Breast epithelium (tissue), 4 donors: ENCODE results near the gene TBCK. TPM values are rescaled to one million over a fixed set of nuclear protein-coding genes. Genes with fewer than 3 reads are reported as not detected.

Experiments used
- DNase-seq, 2 donors: peaks; one replicate each; pipeline ENCODE4 v3.0.0-alpha.2; 2019; ENCODE audit warnings: low spot score in 2 of 2
- H3K27ac ChIP-seq, 2 donors: fragments of 200-600 bp; sonication (generic) in 1 of 2; one replicate each; pipeline ENCODE4 v1.5.1; 2016 to 2019; ENCODE audit warnings: mild to moderate bottlenecking in 1 of 2
- H3K27me3 ChIP-seq, 2 donors: fragments of 200-600 bp; sonication (generic) in 1 of 2; one replicate each; pipeline versions ENCODE4 v1.5.1 to v1.6.0; 2017 to 2019; ENCODE audit warnings: control low read depth in 1 of 2, mild to moderate bottlenecking in 1 of 2
- H3K36me3 ChIP-seq: fragments of 200-600 bp; one replicate; pipeline ENCODE4 v1.5.1; 2019
- H3K4me1 ChIP-seq, 2 donors: fragments of 200-600 bp; sonication (generic); one replicate each; pipeline ENCODE4 v1.5.1; 2016 to 2019; ENCODE audit warnings: control low read depth in 1 of 2
- H3K4me3 ChIP-seq, 3 donors: fragments of 200-600 bp; sonication (generic); 1 replicate in 2 of 3; 2 replicates in 1 of 3; pipeline ENCODE4 v1.5.1; 2016 to 2019; ENCODE audit warnings: mild to moderate bottlenecking in 3 of 3, moderate library complexity in 2 of 3
- H3K9me3 ChIP-seq, 2 donors: fragments of 200-600 bp; sonication (generic) in 1 of 2; one replicate each; pipeline ENCODE4 v1.5.1; 2016 to 2019; ENCODE audit warnings: control low read depth in 1 of 2
- POLR2A ChIP-seq: fragments of 450-650 bp; IDR thresholded peaks from one replicate; pipeline ENCODE4 v1.6.1; 2016; ENCODE audit warnings: antibody characterized with exemption, mild to moderate bottlenecking, moderate library complexity
- POLR2AphosphoS5 ChIP-seq, 3 donors: sonication (generic); formaldehyde crosslinking; IDR thresholded peaks; one replicate each; pipeline ENCODE4 v1.6.1; 2017; ENCODE audit warnings: antibody characterized with exemption in 3 of 3
- intact Hi-C: fragments of 100-400 bp; cut with DNase I; formaldehyde crosslinking; loops from one replicate; pipeline ENCODE4 v1.15.1; 2023; ENCODE audit warnings: low total_unique reads
- total RNA-seq, 3 donors: library from RNA; depleted of rRNA; stranded (reverse); fragments of >200 nt; gene quantifications; one replicate each; pipeline ENCODE4 v1.1.0, GENCODE V29; 2016
- TF ChIP-seq, protein P1 (sequence below), 3 donors: fragments of 450-650 bp; IDR thresholded peaks; one replicate each; pipeline ENCODE4 v1.5.1; 2016 to 2017; ENCODE audit warnings: antibody characterized with exemption in 3 of 3, mild to moderate bottlenecking in 3 of 3, moderate library complexity in 3 of 3

The TBCK gene
- total RNA-seq, 3 donors from 2014 or later, result 46.9 to 82.3 (median 57.0) TPM

- Histone ChIP-seq H3K4me1 (no peaks in the 10 kb centered on the region), H3K27ac (no peak overlapping the region), H3K27me3 (no peaks in the 10 kb centered on the region), H3K4me3 (no peak overlapping the region), H3K36me3 (no peaks in the 10 kb centered on the region), H3K9me3 (no peaks in the 10 kb centered on the region)
- intact Hi-C loops, result loop anchor here (10.0 kb wide), 1 partner anchor 1025 kb away; no protein-coding TSS in a partner anchor
- no peak for DNase-seq
- no peak for TF ChIP-seq POLR2A
- TF ChIP-seq, protein P1, sequence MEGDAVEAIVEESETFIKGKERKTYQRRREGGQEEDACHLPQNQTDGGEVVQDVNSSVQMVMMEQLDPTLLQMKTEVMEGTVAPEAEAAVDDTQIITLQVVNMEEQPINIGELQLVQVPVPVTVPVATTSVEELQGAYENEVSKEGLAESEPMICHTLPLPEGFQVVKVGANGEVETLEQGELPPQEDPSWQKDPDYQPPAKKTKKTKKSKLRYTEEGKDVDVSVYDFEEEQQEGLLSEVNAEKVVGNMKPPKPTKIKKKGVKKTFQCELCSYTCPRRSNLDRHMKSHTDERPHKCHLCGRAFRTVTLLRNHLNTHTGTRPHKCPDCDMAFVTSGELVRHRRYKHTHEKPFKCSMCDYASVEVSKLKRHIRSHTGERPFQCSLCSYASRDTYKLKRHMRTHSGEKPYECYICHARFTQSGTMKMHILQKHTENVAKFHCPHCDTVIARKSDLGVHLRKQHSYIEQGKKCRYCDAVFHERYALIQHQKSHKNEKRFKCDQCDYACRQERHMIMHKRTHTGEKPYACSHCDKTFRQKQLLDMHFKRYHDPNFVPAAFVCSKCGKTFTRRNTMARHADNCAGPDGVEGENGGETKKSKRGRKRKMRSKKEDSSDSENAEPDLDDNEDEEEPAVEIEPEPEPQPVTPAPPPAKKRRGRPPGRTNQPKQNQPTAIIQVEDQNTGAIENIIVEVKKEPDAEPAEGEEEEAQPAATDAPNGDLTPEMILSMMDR (IDR thresholded peaks at IDR 0.05), result no peak
Observed at GRCh38 chr4:106289737-106290136, 26.3 kb downstream of the TBCK start.

DNA sequence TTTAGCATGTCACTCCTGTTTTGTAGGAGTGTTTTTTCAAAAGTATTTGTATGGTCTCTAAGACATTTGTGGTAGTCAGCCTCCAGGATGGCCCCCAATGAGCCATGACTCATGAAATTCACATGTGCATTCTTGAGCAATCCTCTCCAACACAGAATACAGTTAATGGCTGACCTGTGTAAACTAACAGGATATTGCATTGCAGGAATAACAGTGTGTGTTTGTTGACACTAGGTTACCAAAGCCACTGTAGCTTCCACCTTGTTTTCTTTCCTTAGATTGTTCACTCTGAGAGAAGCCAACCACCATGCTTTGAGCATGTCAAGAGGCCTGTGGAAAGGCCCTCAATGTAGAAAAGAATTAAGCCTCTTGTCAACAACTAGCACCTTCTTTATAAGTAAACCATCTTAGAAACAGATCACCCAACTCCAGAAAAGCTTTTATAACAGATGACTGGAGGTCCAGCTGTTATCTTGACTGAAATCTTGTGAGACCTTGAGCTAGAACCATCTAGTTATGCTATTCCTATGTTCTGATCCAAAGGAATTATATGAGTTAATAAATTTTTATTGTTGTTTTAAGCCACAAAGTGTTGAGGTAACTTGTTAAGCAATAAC is 28.5 kb downstream of the TBCK start:
- intact Hi-C loops, result loop anchor here (10.0 kb wide), 1 partner anchor 1023 kb away; no protein-coding TSS in a partner anchor
- no peaks in the 10 kb centered on the region for H3K4me1 ChIP-seq
- TF ChIP-seq, protein P1 (IDR thresholded peaks at IDR 0.05), result no peak
- TF ChIP-seq POLR2A (no peak), POLR2AphosphoS5 (IDR thresholded peaks at IDR 0.05) (no peak)
- H3K4me3 ChIP-seq, result no peak overlapping the region
- no peak overlapping the region for H3K27ac ChIP-seq
- H3K9me3 ChIP-seq, result no peaks in the 10 kb centered on the region
- H3K36me3 ChIP-seq, result no peaks in the 10 kb centered on the region
- no peak for DNase-seq
- no peaks in the 10 kb centered on the region for H3K27me3 ChIP-seq

DNA sequence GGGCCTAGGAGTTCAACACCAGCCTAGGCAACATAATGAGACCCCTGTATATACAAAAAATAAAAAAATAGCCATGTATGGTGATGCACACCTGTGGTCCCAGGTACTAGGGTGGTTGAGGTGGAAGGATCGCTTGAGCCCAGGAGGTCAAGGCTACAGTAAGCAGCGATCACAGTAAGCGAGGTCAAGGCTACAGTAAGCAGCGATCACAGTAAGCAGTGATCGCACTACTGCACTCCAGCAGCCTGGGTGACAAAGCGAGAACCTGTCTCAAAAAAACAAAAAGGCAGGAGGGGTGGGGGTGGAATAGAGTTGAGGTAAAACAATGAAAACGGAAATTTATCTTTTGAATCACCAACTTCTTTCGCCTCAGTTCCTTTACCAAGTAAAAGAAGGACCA is 29.4 kb downstream of the TBCK start:
- Histone ChIP-seq H3K4me1 (no peaks in the 10 kb centered on the region), H3K4me3 (no peak overlapping the region), H3K27ac (no peak overlapping the region), H3K9me3 (no peaks in the 10 kb centered on the region), H3K27me3 (no peaks in the 10 kb centered on the region), H3K36me3 (no peaks in the 10 kb centered on the region)
- intact Hi-C loops, result loop anchor here (10.0 kb wide), 1 partner anchor 1022 kb away; no protein-coding TSS in a partner anchor
- TF ChIP-seq POLR2AphosphoS5 (IDR thresholded peaks at IDR 0.05) (no peak), POLR2A (no peak)
- TF ChIP-seq, protein P1 (IDR thresholded peaks at IDR 0.05), result no peak
- no peak for DNase-seq

DNA sequence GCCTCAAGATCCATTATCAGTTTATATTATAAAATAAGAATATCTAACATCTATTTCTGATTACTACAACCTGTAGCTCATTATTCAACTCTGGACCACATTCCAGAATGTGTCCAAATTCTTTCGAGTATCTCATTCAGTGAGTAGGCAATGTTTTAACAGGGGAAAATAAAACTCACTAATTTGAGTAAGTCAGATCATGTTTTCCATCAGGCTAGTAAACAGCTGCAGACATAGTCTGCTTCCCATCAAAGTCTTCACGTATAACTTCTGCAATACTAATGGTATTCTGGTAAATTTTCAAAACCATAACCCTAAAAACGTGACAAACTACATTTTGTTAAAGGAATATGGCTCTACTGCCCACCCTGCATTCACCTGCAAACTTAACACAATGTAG is 31.8 kb downstream of the TBCK start:
- intact Hi-C loops, result loop anchor here (10.0 kb wide), 1 partner anchor 1019 kb away; no protein-coding TSS in a partner anchor
- no peak for TF ChIP-seq POLR2A
- TF ChIP-seq POLR2AphosphoS5 (IDR thresholded peaks at IDR 0.05), result no peak
- TF ChIP-seq, protein P1 (IDR thresholded peaks at IDR 0.05), result no peak

DNA sequence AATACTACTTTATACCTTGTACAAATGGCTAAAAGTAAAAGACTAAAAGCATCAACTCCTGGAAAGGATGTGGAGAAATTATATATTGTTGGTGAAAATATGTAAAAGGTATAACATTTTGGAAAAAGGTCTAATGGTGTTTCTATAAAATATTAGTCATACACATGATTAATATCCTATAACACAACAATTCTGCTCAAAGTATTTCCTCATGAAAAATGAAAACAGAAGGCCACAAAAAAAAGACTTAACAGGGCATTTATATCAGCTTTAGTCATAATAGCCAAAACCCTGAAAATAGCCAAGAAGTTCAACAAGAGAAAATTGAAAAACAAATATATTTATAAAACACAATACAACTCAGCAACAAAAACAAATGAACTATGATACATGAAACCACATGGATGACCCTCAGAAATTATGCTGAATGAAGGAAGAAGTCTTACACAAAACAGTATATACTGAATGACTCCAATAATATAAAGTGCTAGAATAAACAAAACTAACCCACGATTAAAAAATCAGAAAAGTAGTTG is 38.8 kb downstream of the TBCK start:
- intact Hi-C loops, result no loop called here
- no peak for DNase-seq

More for the DNA sequence above, 31.8 kb downstream of the TBCK start:
- H3K9me3 ChIP-seq, result no peaks in the 10 kb centered on the region
- H3K36me3 ChIP-seq, result no peaks in the 10 kb centered on the region
- no peak for DNase-seq
- no peaks in the 10 kb centered on the region for H3K27me3 ChIP-seq
- H3K4me1 ChIP-seq, result no peaks in the 10 kb centered on the region
- H3K27ac ChIP-seq, result no peak overlapping the region
- H3K4me3 ChIP-seq, result no peak overlapping the region

More for the DNA sequence above, 38.8 kb downstream of the TBCK start:
- Histone ChIP-seq H3K27ac (no peak overlapping the region), H3K9me3 (no peaks in the 10 kb centered on the region), H3K4me1 (no peaks in the 10 kb centered on the region), H3K27me3 (no peaks in the 10 kb centered on the region), H3K36me3 (no peaks in the 10 kb centered on the region), H3K4me3 (no peak overlapping the region)
- TF ChIP-seq, protein P1 (IDR thresholded peaks at IDR 0.05), result no peak
- no peak for TF ChIP-seq POLR2AphosphoS5 (IDR thresholded peaks at IDR 0.05)
- TF ChIP-seq POLR2A, result no peak
